RWPE1 (cell line): ENCODE results near the gene PAK6.
A peak's percentile ranks its signal among the peaks of the same experiment; 100 is the strongest.

Experiments
- CTCF ChIA-PET: fragments of 350-600 bp; sonication (Branson Sonifier 250); formaldehyde crosslinking; extraction: SDS; loops from one replicate; lab custom pipeline; 2021; lab: Yijun Ruan, JAX
- POLR2A ChIA-PET: fragments of 400-600 bp; formaldehyde crosslinking; extraction: SDS; loops from one replicate; lab custom pipeline; 2020; ENCODE audit warnings: antibody characterized with exemption; ENCODE audit not compliant: low non-redundant PET; lab: Yijun Ruan, JAX
- DNase-seq: peaks from one replicate; pipeline ENCODE4 v3.0.0; 2012; ENCODE audit warnings: low spot score
- H3K27ac ChIP-seq: fragments of 450-650 bp; 2 replicates; pipeline ENCODE4 v1.5.1; 2017
- CTCF ChIP-seq: fragments of 450-650 bp; conservative IDR thresholded peaks from 2 replicates; pipeline ENCODE4 v1.5.1; 2017; ENCODE audit warnings: low read depth, mild to moderate bottlenecking

The PAK6 gene

DNA sequence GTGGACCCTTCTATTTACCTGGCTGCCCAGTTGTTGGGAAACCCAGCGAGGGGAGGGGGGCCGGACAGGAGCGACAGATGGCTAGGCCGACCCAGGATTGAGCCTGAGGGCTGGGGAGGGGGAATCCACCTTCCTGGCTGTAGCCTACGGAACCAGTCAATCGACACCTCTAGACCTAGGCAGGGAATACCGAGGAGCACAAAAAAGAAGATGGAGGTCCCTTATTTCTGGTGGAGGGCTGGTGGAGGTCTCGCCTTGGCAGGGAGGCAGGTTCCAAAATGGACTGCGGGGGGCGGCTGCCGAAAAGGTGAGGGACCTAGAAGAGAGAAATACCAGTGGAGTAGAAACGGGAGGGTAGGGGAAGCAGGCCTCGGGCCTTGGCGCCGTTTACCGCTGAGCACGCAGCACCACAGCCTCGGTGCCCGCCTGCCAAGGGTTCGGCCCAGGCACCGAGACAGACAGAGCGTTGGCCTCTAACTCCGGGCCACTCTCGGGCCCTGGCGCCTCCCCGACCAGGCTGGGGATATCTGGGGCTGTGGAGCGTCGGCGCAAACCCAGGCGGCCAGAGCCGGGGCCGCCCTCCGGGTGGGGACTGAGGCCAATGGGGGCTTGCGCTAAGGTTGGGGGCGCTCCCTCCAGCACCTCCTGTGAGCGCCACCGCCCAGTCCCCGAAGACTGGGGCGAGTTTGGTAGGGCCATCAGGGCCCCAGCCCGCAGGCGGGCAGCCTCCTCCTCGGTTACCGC lies 42.4 kb downstream of the PAK6 start:
- POLR2A ChIA-PET: interaction anchor here (0.6 kb wide), 1 partner anchor 141 kb away, joined by 4 read pairs; no protein-coding TSS in a partner anchor
- no peak for TF ChIP-seq CTCF
- no peak for DNase-seq
- CTCF ChIA-PET: interaction anchor here (0.7 to 2.5 kb wide), 8 partner anchors 27 to 404 kb away, joined by 3 to 22 read pairs (median 4); partner anchors contain the start of gene PLCB2
- no peak overlapping the region for H3K27ac ChIP-seq

- DNase-seq: no peak
- CTCF ChIA-PET: no interaction called here
- H3K27ac ChIP-seq: no peak overlapping the region
- no peak for TF ChIP-seq CTCF
- POLR2A ChIA-PET: no interaction called here
These were observed 42.9 kb downstream of the PAK6 start for GRCh38 chr15:40281801-40282146.

- ChIA-PET POLR2A (no interaction called here), CTCF (interaction anchor here (0.6 to 0.9 kb wide), 2 partner anchors 8 to 9 kb away, joined by 3 to 10 read pairs; no protein-coding TSS in a partner anchor)
- DNase-seq: peak; percentile 55
- peak; percentile 79 for TF ChIP-seq CTCF
- H3K27ac ChIP-seq: no peak overlapping the region
These were observed 43.4 kb downstream of the PAK6 start for GRCh38 chr15:40282147-40282868.

- DNase-seq: no peak
- no peak within 1 kb of the TSS for H3K27ac ChIP-seq
- ChIA-PET CTCF (interaction anchor here (0.6 to 1.0 kb wide), 4 partner anchors 9 to 57 kb away, joined by 3 to 10 read pairs (median 4); partner anchors contain the start of gene CCDC9B), POLR2A (no interaction called here)
- no peak for TF ChIP-seq CTCF
These were observed 44.2 kb downstream of the PAK6 start, which contains the start of gene ANKRD63 for GRCh38 chr15:40282869-40283614. ANKRD63 (minus strand) TSS chr15:40283064; CDS start chr15:40282586, 478 bp downstream.

GRCh38 chr15:40283615-40284300 lies 44.9 kb downstream of the PAK6 start:
- DNase-seq: no peak
- no peak overlapping the region for H3K27ac ChIP-seq
- no peak for TF ChIP-seq CTCF
- CTCF ChIA-PET: interaction anchor here (0.6 to 1.0 kb wide), 5 partner anchors 9 to 139 kb away, joined by 3 to 10 read pairs (median 4); partner anchors contain the start of gene CCDC9B
- POLR2A ChIA-PET: no interaction called here
